Mucosa of descending colon (tissue), 3 donors: ENCODE results near the gene FUT3. TPM values are rescaled to one million over a fixed set of nuclear protein-coding genes. Genes with fewer than 3 reads are reported as not detected.

ENCODE experiments used
- ATAC-seq: fragments of 200-7000 bp; cut with Tn5 transposase; one replicate; pipeline ENCODE4 v1.9.1; 2020; ENCODE audit warnings: mild to moderate bottlenecking, moderate library complexity
- DNase-seq, 3 donors: peaks; one replicate each; pipeline ENCODE4 v3.0.0-alpha.2; 2020
- H3K36me3 ChIP-seq: fragments of 200-600 bp; one replicate; pipeline ENCODE4 v1.8.0; 2021; ENCODE audit warnings: low read depth, mild to moderate bottlenecking
- H3K4me1 ChIP-seq: fragments of 200-600 bp; one replicate; pipeline ENCODE4 v1.8.0; 2021; ENCODE audit warnings: low read depth, mild to moderate bottlenecking
- H3K4me3 ChIP-seq: fragments of 200-600 bp; one replicate; pipeline ENCODE4 v1.8.0; 2021; ENCODE audit warnings: mild to moderate bottlenecking
- H3K9me3 ChIP-seq: fragments of 200-600 bp; one replicate; pipeline ENCODE4 v1.8.0; 2021; ENCODE audit warnings: mild to moderate bottlenecking
- CTCF ChIP-seq: fragments of 200-600 bp; IDR thresholded peaks from one replicate; pipeline ENCODE4 v1.8.0; 2022; ENCODE audit warnings: antibody characterized with exemption, mild to moderate bottlenecking
- intact Hi-C, 2 donors: fragments of 100-400 bp; cut with DNase I in 1 of 2; cut with micrococcal nuclease in 1 of 2; formaldehyde crosslinking; loops; one replicate each; pipeline versions ENCODE4 v1.11.0 to v1.11.1; 2022; cut with DNase I, micrococcal nuclease
- total RNA-seq, 3 donors: library from RNA; stranded (reverse); fragmentation: NEBNext Ultra II Directional in 2 of 3; extraction: Animal tissue kit (Norgen Biotek cat#: 25700) in 2 of 3; gene quantifications; one replicate each; pipeline versions ENCODE4 v1.2.1 to v1.2.4, GENCODE V29; 2021 to 2023
- donor health status: DM: no; HTN: no; CAD: no; lungs with moderate emphysema.
- donor health status: DM: no; HTN: no; CAD: no.
- donor health status: DM: no; HTN: yes; CAD: no.

Gene FUT3
- total RNA-seq, 3 donors from 2014 or later = 128 to 276 (median 215) TPM

GRCh38 chr19:5805462-5806132 lies 45.7 kb downstream of the FUT3 start:
- DNase-seq (peak; percentile 73 to 87 (median 81)), ATAC-seq (peak; percentile 68)
- Histone ChIP-seq H3K4me3 (no peak overlapping the region), H3K36me3 (no peaks in the 10 kb centered on the region), H3K9me3 (no peaks in the 10 kb centered on the region), H3K4me1 (peaks cover 23% of the 10 kb centered on the region)
- TF ChIP-seq CTCF = peak; percentile 71
- intact Hi-C loops = no loop called here

- H3K4me1 ChIP-seq = peaks cover 23% of the 10 kb centered on the region
- intact Hi-C loops = loop anchor here in 1 of 2 donors (5.0 kb wide), 1 partner anchor 88 kb away; no protein-coding TSS in a partner anchor
- peak; percentile 58 for ATAC-seq
These were observed 46.5 kb downstream of the FUT3 start, which contains the start of gene NRTN for GRCh38 chr19:5804516-5805461. TSS of gene NRTN (plus strand) at chr19:5805067. CDS start at chr19:5824166, 19,099 bp downstream.

GRCh38 chr19:5803752-5804515 lies 47.3 kb downstream of the FUT3 start:
- intact Hi-C loops = loop anchor here in 1 of 2 donors (5.0 kb wide), 1 partner anchor 88 kb away; no protein-coding TSS in a partner anchor
- no peaks in the 10 kb centered on the region for H3K36me3 ChIP-seq
- DNase-seq (peak; percentile 90 to 96 (median 91)), ATAC-seq (peak; percentile 91)
- H3K4me3 ChIP-seq = no peak overlapping the region
- TF ChIP-seq CTCF = peak; percentile 92
- H3K4me1 ChIP-seq = peaks cover 23% of the 10 kb centered on the region
- no peaks in the 10 kb centered on the region for H3K9me3 ChIP-seq

More at GRCh38 chr19:5804516-5805461, 46.5 kb downstream of the FUT3 start, which contains the start of gene NRTN:
- Histone ChIP-seq H3K4me3 (no peak within 1 kb of the TSS), H3K36me3 (no peaks in the 10 kb centered on the region), H3K9me3 (no peaks in the 10 kb centered on the region)
- no peak for TF ChIP-seq CTCF
- DNase-seq = peak in 2 of 3 donors; percentile 62 to 74

- TF ChIP-seq CTCF = no peak
- no peak for DNase-seq
- H3K4me1 ChIP-seq = peaks cover 23% of the 10 kb centered on the region
These were observed 47.9 kb downstream of the FUT3 start for GRCh38 chr19:5803441-5803751.

More at GRCh38 chr19:5803441-5803751, 47.9 kb downstream of the FUT3 start:
- no peak overlapping the region for H3K4me3 ChIP-seq
- no peaks in the 10 kb centered on the region for H3K9me3 ChIP-seq
- no peaks in the 10 kb centered on the region for H3K36me3 ChIP-seq
- intact Hi-C loops = loop anchor here in 1 of 2 donors (5.0 kb wide), 1 partner anchor 89 kb away; no protein-coding TSS in a partner anchor
- ATAC-seq = no peak
